NCI-H146 (cell line): ENCODE data around the gene LRRC73.
"Not testable (repeated sequence)": the region's sequence is repeated elsewhere in the genome, so short reads cannot be mapped to it uniquely, and the experiment has no call there.

Experiments used
- DNase-seq: peaks from one replicate; lab custom pipeline; 2025; lab: John Stamatoyannopoulos, UW

Gene LRRC73

DNA sequence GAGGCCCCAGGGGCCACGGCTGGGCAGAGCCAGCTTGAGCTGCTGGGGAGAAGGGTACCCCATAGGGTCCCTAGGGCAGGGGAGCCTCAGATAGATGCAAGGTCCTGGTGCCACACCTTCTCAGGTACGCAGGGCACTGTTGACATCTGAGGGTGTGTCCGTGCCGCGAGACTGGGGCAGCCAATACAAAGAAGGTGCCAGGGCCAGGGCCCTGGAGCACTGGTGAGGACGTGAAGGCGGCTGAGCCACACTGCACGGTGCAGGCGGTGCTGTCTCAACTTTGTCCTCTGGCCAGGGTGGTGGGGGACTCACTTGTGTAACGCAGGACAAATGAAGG is 649 bp upstream of the LRRC73 start:
- peak; percentile 46 for DNase-seq

DNA sequence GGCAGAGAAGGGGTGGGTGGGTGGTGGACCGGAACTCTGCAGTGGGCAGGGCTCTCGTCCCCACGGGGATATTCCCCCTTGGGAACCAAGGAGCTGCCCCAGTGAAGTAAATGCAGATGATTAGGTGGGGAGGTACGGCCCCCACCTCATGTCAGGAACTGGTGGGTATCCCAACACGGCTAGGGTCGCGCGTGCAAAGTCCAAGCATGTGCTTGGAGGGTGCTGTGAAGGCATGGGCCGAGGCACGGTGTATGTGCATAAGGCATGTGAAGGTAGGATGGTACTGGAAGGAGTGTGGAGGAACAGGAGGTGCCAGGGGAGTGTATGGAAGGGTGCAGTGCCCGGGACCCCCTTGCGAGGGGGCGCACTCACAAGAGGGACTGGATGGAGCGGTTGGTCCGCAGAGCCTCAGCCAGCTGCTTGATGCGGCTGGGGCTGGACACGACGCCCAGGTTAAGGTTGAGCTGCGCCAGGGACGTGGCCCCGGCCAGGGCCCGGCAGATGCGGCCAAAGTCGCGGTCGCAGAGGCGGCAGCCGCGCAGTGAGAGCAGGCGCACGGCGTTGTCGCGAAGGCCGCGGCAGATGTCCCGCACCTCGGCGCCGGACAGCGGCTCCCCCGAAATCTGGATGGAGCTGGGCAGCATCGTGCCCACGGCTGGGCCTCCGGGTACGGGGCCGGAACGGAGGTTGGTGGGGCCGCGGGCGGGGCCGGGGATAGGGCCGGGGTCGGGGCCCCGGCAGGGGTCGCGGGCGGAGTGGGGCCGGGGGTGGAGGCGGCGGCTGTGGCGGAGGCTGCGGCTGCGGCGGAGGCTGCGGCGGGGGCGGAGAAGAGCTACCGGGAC is 783 bp downstream of the LRRC73 start:
- DNase-seq, result peak; percentile 43

DNA sequence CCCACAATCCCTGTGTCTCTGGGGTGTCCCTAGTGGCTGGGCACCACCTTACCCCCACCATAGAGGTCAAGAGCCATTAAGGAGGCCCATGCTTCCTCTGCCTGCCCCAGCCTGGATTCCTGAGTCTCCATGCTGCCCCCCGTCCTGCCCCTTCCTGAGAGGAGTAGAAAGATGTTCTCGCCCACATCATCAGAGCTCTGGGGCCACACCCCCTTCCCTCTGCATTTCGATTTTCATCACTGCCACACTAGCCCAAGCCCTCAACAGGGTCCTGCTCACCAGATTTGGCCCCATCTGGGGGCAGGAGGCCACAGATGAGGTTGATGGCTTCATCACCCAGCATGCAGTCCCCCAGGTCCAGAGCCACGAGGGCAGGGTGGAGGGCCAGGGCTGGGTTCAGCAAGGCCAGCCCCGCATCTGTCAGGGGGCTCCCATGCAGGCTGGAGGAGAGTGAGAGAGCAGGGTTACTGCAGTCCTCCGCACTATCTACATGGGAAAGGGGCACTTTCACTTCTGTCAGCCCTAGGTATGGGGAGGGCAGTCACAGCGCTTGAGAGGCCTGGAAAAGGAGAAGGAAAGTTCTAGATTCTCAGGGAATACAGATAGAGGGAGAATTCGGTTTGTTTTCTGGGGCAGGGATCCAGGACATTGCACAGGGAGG is 1.5 kb downstream of the LRRC73 start:
- no peak for DNase-seq

DNA sequence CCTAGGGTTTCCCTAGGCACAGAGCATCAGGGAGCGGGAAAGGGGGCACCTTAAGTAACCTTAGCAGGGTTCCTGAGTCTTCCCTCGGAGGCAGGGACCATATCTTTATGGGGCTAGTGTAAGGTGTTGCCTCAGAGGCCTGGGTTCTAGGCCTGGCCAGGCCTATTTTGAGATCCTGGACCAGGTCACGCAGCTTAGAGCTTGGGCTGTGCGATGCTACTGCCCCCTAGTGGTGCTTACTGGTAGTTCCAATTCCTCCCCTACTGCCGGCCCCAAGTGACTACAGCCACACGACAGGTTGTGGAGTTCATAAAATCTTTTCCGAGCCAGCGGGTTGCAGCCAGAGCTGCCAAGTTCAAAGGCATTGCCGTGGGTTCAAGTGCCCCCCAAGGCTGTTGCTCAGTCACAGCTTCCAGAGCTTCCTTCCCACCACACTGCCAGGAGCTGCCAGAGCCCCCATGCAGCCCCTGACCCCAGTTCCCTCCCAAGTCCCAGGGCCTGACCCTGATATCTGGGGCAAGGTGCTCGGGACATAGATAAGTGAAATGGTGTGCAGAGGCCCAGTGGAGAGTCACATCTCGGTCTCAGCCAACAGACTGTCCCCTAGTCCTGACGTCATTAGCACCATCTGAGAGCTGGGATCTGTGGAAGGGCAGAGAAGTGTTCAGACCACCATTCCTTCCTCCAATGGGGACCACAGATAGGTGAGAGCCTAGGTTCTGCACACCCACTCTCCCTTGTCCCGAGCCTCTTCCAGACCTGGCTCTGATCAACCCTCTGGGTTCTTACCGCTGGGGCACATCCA is 3.3 kb downstream of the LRRC73 start:
- DNase-seq, result peak; percentile 80

DNA sequence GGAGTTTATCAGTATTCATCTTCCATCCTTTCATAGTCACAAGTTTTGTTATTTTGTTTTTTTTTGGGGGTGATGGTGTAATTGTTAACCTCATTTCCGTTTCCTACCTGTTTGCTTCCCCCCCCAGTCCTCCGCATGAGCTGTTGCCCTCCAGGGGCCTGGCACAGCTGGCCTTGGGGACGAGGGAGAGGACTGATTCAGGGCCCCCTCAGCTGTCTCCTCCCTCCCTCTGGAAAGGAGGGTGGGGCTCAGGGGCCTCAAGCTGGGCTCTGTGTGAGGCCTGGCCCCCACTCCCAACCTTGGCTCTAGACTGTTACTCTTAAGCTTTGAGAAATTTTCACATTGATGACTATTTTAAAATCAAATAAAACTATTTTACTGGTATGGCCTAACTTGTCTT is 4.0 kb downstream of the LRRC73 start:
- DNase-seq, result no peak

DNA sequence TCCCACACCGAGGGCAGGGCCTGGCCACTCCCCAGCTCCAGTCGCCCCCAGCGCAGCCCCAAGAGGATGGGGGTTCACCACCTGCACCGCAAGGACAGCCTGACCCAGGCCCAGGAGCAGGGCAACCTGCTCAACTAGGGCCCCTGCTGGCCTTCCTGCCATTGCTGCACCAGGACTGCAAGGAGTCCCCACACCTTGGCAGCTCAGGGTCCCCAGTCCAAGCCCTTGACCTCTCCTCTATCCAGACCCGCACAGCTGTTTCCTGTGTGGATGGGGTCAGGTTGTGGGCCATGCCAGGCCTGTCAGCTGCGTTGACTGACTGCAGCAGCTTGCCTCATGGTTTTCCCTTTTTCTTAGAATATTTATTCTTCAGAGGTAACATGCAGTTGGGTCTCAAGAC is 4.4 kb downstream of the LRRC73 start:
- no peak for DNase-seq

DNA sequence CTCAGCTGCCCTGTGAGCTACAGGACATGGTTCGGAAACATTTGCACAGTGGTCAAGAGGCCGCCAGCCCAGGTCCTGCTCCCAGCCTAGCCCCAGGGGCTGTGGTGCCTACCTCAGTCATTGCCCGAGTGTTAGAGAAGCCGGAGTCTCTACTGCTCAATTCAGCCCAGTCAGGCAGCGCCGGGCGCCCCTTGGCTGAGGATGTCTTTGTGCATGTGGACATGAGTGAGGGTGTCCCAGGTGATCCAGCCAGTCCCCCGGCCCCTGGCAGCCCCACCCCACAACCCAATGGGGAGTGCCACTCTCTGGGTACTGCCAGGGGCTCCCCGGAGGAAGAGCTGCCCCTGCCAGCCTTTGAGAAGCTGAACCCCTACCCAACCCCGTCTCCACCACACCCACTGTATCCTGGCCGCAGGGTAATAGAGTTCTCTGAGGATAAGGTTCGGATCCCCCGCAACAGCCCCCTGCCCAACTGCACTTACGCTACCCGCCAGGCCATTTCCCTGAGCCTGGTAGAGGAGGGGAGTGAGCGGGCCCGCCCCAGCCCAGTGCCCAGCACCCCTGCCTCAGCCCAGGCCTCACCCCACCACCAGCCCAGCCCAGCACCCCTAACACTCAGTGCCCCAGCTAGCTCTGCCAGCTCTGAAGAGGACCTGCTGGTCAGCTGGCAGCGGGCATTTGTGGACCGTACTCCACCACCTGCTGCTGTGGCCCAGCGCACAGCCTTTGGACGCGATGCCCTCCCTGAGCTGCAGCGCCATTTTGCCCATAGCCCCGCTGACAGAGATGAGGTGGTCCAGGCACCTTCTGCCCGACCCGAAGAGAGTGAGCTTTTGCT is 5.2 kb downstream of the LRRC73 start:
- no peak for DNase-seq

DNA sequence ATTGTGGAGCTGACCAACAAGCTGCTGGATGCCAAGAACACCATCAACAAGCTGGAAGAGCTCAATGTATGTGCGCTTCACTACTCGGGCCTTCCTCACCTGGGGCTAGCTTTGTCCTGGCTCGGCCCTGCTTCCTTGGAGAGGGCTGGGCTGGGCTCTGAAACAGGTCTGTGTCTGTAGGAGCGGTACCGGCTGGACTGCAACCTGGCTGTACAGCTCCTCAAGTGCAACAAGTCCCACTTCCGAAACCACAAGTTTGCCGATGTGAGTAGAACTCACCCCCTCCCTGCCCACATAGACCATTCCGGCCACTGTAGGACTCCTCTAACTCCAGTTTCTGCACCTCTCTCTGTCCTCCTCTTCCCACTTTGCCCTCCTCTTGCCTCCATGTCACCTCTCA is 6.7 kb downstream of the LRRC73 start:
- no peak for DNase-seq

DNA sequence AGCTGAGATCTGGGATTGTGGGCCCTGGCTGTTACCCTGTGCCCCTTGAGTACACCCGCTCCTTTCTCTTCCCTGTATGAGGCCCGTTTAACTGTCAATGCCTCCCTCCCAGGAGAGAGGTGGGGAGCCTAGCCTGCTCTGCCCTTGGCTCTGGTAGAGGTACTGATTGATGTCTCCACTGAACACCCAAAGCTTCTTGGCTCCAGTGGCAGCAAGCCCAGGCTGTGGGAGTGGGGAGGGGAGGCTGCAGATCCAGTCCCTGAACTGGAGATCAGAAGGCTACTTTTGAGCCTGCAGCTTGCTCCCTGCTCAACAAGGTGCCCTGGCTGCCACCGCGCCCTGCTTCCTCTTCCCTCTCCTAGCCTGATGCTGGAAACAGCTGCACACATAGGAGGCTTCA is 7.5 kb downstream of the LRRC73 start:
- no peak for DNase-seq

DNA sequence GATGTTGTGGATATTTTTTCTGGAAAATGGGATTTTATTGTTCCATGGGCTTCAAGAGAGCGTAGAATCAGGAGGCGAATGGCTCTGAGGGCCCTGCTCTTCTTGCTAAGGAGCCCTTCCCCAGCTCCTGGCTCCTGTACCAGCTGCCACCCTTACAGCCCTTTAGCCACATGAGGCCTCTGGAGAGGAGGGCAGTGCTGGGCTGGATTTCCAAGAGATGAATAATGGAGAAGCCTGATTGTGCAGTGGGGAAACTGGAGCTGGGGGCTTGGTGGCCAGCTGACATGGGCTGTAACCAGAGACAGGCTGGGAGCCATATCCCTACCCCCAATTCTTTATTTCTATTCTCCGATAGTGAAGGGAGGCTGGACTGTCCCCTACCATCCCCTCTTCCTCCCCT is 9.2 kb downstream of the LRRC73 start:
- DNase-seq, result no peak

DNA sequence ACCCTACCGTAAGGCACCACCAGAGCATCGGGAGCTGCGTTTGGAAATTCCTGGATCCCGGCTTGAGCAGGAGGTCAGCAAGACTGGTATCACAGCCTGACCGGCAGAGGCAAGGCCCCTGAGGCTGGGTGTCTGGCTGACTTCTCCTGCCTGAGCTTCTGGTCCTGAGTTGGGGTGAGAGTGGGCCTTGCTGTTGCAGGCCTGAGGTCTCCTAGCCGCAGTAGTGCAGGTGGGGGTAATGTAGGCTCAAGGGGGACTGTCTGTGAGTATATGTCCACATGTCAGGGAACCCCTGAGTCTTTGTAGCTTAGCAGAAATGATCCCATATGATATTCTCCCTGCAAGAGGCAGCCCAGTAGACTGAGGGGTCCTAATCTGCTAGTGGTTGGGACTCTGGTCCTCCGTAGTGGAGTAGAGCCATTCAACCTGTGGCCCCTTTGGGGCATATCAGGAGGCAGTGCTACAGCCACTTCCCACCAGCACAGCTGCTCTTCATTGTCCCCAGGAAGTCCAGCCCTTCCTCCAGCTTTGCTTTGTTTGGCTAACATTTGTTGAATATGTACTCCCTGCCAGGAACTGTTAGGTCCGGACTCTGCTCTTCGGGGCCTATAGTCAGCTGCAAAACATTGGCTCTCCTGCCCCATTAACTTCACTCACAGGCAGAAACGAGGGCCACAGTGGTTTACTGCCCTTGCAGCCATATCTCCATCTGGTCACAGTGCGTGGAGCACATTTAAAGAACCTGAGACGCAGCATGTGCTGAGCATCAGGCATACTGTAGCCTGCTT is 10.9 kb downstream of the LRRC73 start:
- peak; percentile 20 for DNase-seq

DNA sequence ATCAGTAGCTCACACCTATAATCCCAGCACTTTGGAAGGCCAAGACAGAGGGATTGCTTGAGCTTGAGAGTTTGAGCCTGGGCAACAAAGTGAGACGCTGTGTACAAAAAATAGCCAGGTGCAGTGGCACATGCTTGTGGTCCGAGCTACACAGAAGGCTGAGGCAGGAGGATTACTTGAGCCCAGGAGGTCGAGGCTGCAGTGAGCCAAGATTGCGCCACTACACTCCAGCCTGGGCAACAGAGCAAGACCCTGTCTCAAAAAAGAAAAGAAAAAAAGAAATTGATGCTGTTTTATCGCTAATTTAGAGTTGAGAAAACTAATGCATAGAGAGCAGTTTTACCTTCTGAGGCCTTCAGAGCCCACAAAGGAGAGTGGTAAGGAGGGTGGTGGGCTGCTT is 11.9 kb downstream of the LRRC73 start:
- DNase-seq, result not testable (repeated sequence)

DNA sequence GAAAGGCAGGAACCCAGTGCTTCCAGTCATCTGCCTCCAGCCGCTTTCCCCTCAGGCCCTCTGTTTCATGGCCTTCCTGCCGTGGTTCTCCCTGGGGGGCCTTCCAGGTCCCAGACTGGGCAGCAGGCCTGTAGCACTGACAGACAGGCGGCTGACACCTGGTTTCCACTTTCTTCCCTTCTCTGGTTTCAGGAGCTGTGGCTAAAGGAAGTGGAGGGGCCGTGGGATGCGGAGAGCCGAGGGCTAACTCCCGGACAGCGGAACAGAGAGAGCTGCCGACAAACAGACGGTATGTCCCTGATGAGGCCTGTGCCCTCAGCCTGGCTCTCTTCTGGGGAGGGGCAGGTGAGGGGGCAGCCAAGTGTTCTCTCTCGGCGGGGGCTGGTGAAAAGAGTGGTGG is 12.5 kb downstream of the LRRC73 start:
- DNase-seq, result no peak

DNA sequence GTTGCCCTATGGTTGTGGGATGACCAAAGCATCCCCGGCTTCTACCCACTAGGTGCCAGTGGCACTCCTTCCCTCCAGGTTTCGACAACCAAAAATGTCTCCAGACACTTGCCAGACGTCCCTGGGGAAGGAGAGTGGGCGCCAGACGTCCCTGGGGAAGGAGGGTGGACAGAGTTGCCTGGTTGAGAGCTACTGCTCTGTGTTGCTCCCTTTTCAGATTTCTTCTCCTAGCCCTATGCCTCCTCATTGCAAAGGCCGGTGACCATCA is 13.1 kb downstream of the LRRC73 start:
- no peak for DNase-seq

DNA sequence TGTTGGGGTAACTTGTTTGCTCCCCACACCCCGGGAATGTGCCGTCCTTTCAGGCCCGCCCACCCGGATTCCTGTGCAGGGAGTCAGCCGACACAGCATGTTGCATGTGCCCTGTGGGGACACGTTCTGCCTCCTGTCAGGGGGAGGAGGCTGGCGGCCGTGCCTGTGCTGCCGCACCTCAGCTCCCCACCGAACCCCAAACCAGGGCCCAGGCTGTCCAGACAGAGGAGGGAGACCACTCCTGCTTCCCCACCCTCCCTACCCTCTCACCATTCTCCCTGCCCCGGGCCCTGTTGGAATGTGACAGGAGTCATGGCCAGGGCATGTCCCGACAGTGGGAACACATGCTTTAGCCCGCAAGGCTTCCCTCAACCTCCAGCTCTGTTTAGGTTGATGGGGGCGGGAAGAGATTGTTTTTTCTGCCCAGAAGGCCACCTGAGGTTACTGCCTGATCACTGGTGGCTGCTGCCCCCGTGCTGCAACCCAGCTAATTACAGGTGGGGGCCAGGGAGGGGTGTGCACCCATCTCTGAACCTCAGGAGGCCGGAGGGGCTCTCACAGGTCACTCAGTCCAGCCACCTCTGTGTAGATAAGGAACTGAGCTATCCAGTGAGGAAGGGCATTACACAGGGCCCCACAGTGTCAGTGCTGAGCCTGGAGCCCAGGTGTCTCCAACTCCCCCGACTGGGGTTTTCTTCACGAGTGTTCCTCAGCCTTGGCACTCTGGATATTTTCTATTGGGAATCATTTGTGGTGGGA is 13.6 kb downstream of the LRRC73 start:
- peak; percentile 26 for DNase-seq

DNA sequence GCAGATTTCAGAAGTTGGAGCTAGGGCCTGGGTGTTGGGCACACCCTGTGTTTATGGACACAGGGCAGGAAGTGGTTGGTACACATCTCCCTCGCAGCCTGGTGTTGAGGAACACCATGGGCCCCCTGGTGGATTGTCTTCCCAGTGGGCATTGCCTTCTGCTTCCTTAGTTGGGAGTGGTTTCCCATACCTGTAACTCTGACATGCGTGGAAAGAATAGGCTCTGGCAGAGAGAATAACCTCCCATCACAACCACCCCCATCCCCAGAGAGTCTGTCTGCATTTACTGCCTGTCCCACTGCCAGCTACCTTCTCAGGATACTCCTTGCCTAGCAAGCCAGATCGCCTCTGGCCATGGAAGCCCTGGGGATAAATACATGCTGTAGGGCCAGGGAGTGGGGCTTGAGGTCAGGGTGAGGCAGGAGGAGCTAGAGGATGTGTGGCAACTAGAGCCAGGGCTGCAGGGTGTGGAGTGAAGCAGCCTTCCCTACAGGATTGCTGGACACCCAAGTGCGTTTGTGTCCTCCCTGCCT is 14.7 kb downstream of the LRRC73 start:
- DNase-seq, result no peak

DNA sequence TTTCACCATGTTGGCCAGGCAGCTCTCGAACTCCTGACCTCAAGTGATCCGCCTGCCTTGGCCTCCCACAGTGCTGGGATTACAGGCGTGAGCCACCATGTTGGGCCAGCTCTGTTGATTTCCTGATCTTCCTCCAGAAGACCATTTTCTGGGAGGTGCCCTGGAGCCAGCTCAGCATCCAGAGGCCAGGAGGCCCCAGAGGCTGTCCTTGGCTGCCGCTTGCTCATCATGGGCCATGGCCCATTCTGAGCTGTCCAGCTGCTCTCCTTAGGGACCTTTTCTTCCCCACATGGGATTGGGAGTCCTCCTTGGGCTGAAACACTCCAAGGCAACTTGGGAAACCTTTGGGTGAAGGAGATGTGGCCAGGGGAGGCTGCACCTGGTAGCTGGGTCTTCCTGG is 15.4 kb downstream of the LRRC73 start:
- DNase-seq, result no peak

DNA sequence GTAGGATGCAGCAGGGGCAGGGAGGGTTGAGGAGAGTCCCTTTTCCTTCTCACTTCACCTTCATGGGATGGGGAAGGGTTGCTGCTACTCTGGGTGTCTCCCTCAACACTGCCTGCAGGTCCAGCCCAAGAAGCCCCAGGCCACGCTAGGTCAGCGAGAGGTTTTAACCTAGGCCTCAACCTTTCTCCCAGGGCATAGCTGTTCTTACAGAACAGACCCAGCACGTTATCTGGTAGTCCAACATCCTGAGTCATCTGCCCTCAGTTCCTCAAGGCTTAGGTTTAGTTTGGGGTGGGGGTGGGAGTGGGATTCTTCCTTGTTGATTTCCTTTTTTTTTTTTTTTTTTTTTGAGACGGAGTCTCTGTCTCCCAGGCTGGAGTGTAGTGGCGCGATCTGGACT is 15.8 kb downstream of the LRRC73 start:
- DNase-seq, result no peak

DNA sequence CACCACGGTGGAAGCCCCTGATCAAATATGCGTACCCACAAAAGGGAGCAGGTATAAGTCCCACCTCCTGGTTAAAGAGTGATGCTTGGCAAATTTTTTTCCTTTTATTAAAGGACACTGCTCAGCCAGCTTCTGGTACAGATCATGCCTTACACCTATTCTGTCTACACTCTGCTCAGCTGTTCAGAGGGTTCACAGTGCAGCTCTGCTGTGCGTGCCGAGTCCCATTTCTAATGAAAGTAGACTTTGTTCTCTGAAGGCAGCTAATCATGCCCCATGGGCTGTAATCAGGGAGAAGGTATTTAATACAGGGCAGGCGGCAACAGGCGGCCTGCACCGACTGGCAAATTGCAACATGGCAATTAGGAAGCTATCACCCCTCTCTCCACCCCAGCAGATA is 16.3 kb downstream of the LRRC73 start:
- no peak for DNase-seq

DNA sequence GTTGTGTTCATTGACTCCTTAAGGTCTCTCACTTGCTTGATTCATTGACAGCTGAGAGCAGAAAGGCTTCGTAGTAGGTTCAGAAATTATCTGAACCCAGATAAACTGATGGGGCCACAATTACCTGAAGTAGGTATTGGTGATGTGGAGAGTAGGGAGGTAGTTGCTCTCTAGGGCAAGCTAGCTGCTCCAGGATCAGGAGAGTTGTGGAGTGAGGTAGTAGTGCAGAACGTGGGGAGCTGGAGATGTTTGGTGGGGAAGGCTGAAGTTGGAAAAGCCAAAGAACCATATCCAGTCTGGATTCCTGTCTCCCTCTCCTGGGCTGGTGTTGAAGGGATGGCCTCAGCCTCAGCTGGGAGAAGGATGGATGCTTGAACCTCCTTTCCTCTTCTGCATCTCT is 16.9 kb downstream of the LRRC73 start:
- DNase-seq, result no peak

DNA sequence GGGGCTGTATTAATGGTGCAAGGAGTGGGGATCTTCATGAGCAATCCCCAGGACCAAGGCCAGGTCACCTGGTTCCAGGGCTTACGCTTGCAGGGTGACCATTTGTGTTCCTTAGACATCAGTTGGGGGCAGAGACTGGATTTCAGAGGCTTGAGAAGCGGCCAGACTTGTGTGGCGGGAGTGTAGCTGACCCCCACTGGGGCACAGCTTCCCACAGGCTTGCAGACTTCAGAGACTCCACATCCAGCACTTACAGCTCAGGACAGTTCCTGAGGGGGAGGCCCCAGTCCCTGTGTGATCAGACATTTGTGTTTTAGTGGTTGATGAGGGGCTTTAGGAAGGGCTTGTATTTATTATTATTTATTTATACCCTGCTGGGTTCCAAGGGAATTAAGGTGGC is 17.5 kb downstream of the LRRC73 start:
- no peak for DNase-seq
